Activated naive CD4-positive, alpha-beta T cell treated with anti-CD3 and anti-CD28 coated beads, Interleukin-2, amount 10 ng/mL, durations not matched to agents 7 days and 5 days (primary cell): ENCODE data around the gene HMG20B.
"Not testable (repeated sequence)": the region's sequence is repeated elsewhere in the genome, so short reads cannot be mapped to it uniquely, and the experiment has no call there.

Experiments used
- CTCF ChIA-PET: fragments of 350-600 bp; sonication (Branson Sonifier 250); formaldehyde crosslinking; loops from one replicate; lab custom pipeline; 2021; ENCODE audit warnings: antibody characterized with exemption; lab: Charles Lee
- DNase-seq: peaks from one replicate; pipeline ENCODE4 v3.0.0-alpha.2; 2020
- H3K27ac Mint-ChIP-seq: one replicate; pipeline ENCODE4 v1.8.0; 2021; ENCODE audit warnings: mild to moderate bottlenecking, moderate library complexity, mixed read lengths
- H3K27me3 Mint-ChIP-seq: one replicate; pipeline ENCODE4 v1.8.0; 2021; ENCODE audit warnings: mild to moderate bottlenecking, mixed read lengths
- H3K36me3 Mint-ChIP-seq: one replicate; pipeline ENCODE4 v1.8.0; 2021; ENCODE audit warnings: mixed read lengths
- H3K4me1 Mint-ChIP-seq: one replicate; pipeline ENCODE4 v1.8.0; 2021; ENCODE audit warnings: mixed read lengths
- H3K4me3 Mint-ChIP-seq: one replicate; pipeline ENCODE4 v1.8.0; 2021; ENCODE audit warnings: mild to moderate bottlenecking, moderate library complexity, mixed read lengths
- H3K9me3 Mint-ChIP-seq: one replicate; pipeline ENCODE4 v1.8.0; 2021; ENCODE audit warnings: mixed read lengths

The HMG20B gene

GRCh38 chr19:3572855-3573161 lies at the start of gene HMG20B:
Gene HMG20B, plus strand, starts transcription at chr19:3572944. Its CDS starts 366 bp downstream, at chr19:3573310.
- Mint-ChIP-seq H3K27ac (peak within 1 kb of the TSS; percentile 78), H3K36me3 (peaks cover 13% of the 10 kb centered on the region), H3K9me3 (no peaks in the 10 kb centered on the region), H3K4me3 (peak within 1 kb of the TSS; percentile 70), H3K27me3 (no peaks in the 10 kb centered on the region), H3K4me1 (peaks cover 20% of the 10 kb centered on the region)
- no peak for DNase-seq
- CTCF ChIA-PET: interaction anchor here (1.4 kb wide), 1 partner anchor 14 kb away, joined by 3 read pairs; no protein-coding TSS in a partner anchor

- H3K27ac Mint-ChIP-seq: no peak overlapping the region
- H3K36me3 Mint-ChIP-seq: peaks cover 25% of the 10 kb centered on the region
- no peaks in the 10 kb centered on the region for H3K27me3 Mint-ChIP-seq
- no peaks in the 10 kb centered on the region for H3K9me3 Mint-ChIP-seq
- H3K4me1 Mint-ChIP-seq: peaks cover 5% of the 10 kb centered on the region
- CTCF ChIA-PET: no interaction called here
- no peak overlapping the region for H3K4me3 Mint-ChIP-seq
- no peak for DNase-seq
These were observed 49.2 kb upstream of the HMG20B start for GRCh38 chr19:3523361-3524077.

GRCh38 chr19:3524078-3524842 lies 48.5 kb upstream of the HMG20B start:
- no peak overlapping the region for H3K27ac Mint-ChIP-seq
- H3K9me3 Mint-ChIP-seq: no peaks in the 10 kb centered on the region
- CTCF ChIA-PET: no interaction called here
- H3K27me3 Mint-ChIP-seq: no peaks in the 10 kb centered on the region
- DNase-seq: no peak
- peaks cover 25% of the 10 kb centered on the region for H3K36me3 Mint-ChIP-seq
- no peak overlapping the region for H3K4me3 Mint-ChIP-seq
- peaks cover 5% of the 10 kb centered on the region for H3K4me1 Mint-ChIP-seq

- no peaks in the 10 kb centered on the region for H3K27me3 Mint-ChIP-seq
- no peak overlapping the region for H3K27ac Mint-ChIP-seq
- CTCF ChIA-PET: no interaction called here
- H3K4me3 Mint-ChIP-seq: no peak overlapping the region
- no peaks in the 10 kb centered on the region for H3K9me3 Mint-ChIP-seq
- H3K36me3 Mint-ChIP-seq: peaks cover 25% of the 10 kb centered on the region
- H3K4me1 Mint-ChIP-seq: peaks cover 5% of the 10 kb centered on the region
- DNase-seq: no peak
These were observed 47.8 kb upstream of the HMG20B start for GRCh38 chr19:3524904-3525451.

GRCh38 chr19:3526507-3527237 lies 46.1 kb upstream of the HMG20B start:
- Mint-ChIP-seq H3K9me3 (no peaks in the 10 kb centered on the region), H3K27me3 (no peaks in the 10 kb centered on the region), H3K36me3 (peaks cover 23% of the 10 kb centered on the region), H3K4me3 (no peak overlapping the region), H3K4me1 (no peaks in the 10 kb centered on the region), H3K27ac (no peak overlapping the region)
- DNase-seq: no peak
- CTCF ChIA-PET: no interaction called here

- no peak for DNase-seq
- Mint-ChIP-seq H3K36me3 (peaks cover 22% of the 10 kb centered on the region), H3K27ac (no peak overlapping the region), H3K9me3 (no peaks in the 10 kb centered on the region), H3K27me3 (no peaks in the 10 kb centered on the region), H3K4me3 (no peak overlapping the region), H3K4me1 (no peaks in the 10 kb centered on the region)
- CTCF ChIA-PET: no interaction called here
These were observed 45.4 kb upstream of the HMG20B start for GRCh38 chr19:3527238-3527910.

- Mint-ChIP-seq H3K36me3 (peaks cover 25% of the 10 kb centered on the region), H3K27ac (no peak overlapping the region), H3K9me3 (no peaks in the 10 kb centered on the region), H3K4me3 (no peak overlapping the region), H3K27me3 (no peaks in the 10 kb centered on the region), H3K4me1 (no peaks in the 10 kb centered on the region)
- DNase-seq: no peak
- CTCF ChIA-PET: no interaction called here
These were observed 44.7 kb upstream of the HMG20B start for GRCh38 chr19:3528080-3528479.

GRCh38 chr19:3528539-3529211 lies 44.1 kb upstream of the HMG20B start:
- CTCF ChIA-PET: no interaction called here
- DNase-seq: no peak
- H3K27me3 Mint-ChIP-seq: no peaks in the 10 kb centered on the region
- peaks cover 30% of the 10 kb centered on the region for H3K36me3 Mint-ChIP-seq
- H3K9me3 Mint-ChIP-seq: no peaks in the 10 kb centered on the region
- no peak overlapping the region for H3K4me3 Mint-ChIP-seq
- H3K27ac Mint-ChIP-seq: no peak overlapping the region
- no peaks in the 10 kb centered on the region for H3K4me1 Mint-ChIP-seq

GRCh38 chr19:3529299-3529698 lies 43.4 kb upstream of the HMG20B start:
- H3K9me3 Mint-ChIP-seq, H3K27ac Mint-ChIP-seq, H3K4me1 Mint-ChIP-seq, H3K27me3 Mint-ChIP-seq, DNase-seq, CTCF ChIA-PET, H3K4me3 Mint-ChIP-seq: not testable (repeated sequence)
- H3K36me3 Mint-ChIP-seq: peaks cover 27% of the 10 kb centered on the region

GRCh38 chr19:3530389-3530788 lies 42.4 kb upstream of the HMG20B start:
- Mint-ChIP-seq H3K27me3 (no peaks in the 10 kb centered on the region), H3K4me3 (no peak overlapping the region), H3K27ac (no peak overlapping the region), H3K36me3 (peaks cover 33% of the 10 kb centered on the region), H3K9me3 (no peaks in the 10 kb centered on the region), H3K4me1 (no peaks in the 10 kb centered on the region)
- CTCF ChIA-PET: no interaction called here
- no peak for DNase-seq

GRCh38 chr19:3531716-3532115 lies 41.0 kb upstream of the HMG20B start:
- H3K27me3 Mint-ChIP-seq: no peaks in the 10 kb centered on the region
- no peaks in the 10 kb centered on the region for H3K9me3 Mint-ChIP-seq
- H3K27ac Mint-ChIP-seq: no peak overlapping the region
- peaks cover 31% of the 10 kb centered on the region for H3K36me3 Mint-ChIP-seq
- no peak overlapping the region for H3K4me3 Mint-ChIP-seq
- no peaks in the 10 kb centered on the region for H3K4me1 Mint-ChIP-seq
- no peak for DNase-seq
- CTCF ChIA-PET: interaction anchor here (1.0 kb wide), 1 partner anchor 13 kb away, joined by 4 read pairs; no protein-coding TSS in a partner anchor

GRCh38 chr19:3532154-3532786 lies 40.5 kb upstream of the HMG20B start:
- no peak for DNase-seq
- no peaks in the 10 kb centered on the region for H3K9me3 Mint-ChIP-seq
- CTCF ChIA-PET: interaction anchor here (1.0 kb wide), 1 partner anchor 12 kb away, joined by 4 read pairs; no protein-coding TSS in a partner anchor
- H3K27me3 Mint-ChIP-seq: no peaks in the 10 kb centered on the region
- H3K4me3 Mint-ChIP-seq: no peak overlapping the region
- peaks cover 26% of the 10 kb centered on the region for H3K36me3 Mint-ChIP-seq
- no peak overlapping the region for H3K27ac Mint-ChIP-seq
- no peaks in the 10 kb centered on the region for H3K4me1 Mint-ChIP-seq

- peaks cover 32% of the 10 kb centered on the region for H3K36me3 Mint-ChIP-seq
- no peak overlapping the region for H3K27ac Mint-ChIP-seq
- CTCF ChIA-PET: no interaction called here
These were observed 39.7 kb upstream of the HMG20B start for GRCh38 chr19:3533033-3533432.

More at GRCh38 chr19:3533033-3533432, 39.7 kb upstream of the HMG20B start:
- H3K4me3 Mint-ChIP-seq: no peak overlapping the region
- DNase-seq: no peak
- H3K4me1 Mint-ChIP-seq: no peaks in the 10 kb centered on the region
- H3K9me3 Mint-ChIP-seq: no peaks in the 10 kb centered on the region
- H3K27me3 Mint-ChIP-seq: no peaks in the 10 kb centered on the region
